HCT116 (cell line): ENCODE measurements around the gene RTF1. TPM values are rescaled to one million over a fixed set of nuclear protein-coding genes. Genes with fewer than 3 reads are reported as not detected.

Experiments
- ATAC-seq: fragments of 200-7000 bp; cut with Tn5 transposase; 2 replicates; pipeline ENCODE4 v1.9.1; 2020; ENCODE audit warnings: mild to moderate bottlenecking, moderate library complexity
- BruUV-seq: library from RNA; stranded (reverse); fragments of 400-500 nt; replicated peaks from 2 replicates; lab custom pipeline; 2021; lab: Mats Ljungman, UMichigan
- CTCF ChIA-PET: fragments of 300-600 bp; sonication (Branson Sonifier 250); formaldehyde crosslinking; loops from one replicate; lab custom pipeline; 2021; ENCODE audit warnings: antibody characterized with exemption; lab: Charles Lee
- POLR2A ChIA-PET: fragments of 300-600, 350-600 bp; sonication (Branson Sonifier 250); formaldehyde crosslinking; loops from one replicate; lab custom pipeline; 2021; ENCODE audit warnings: antibody characterized with exemption; lab: Charles Lee
- RAD21 ChIA-PET, 2 experiments: fragments of 300-600 bp; sonication (Branson Sonifier 250); formaldehyde crosslinking; loops; one replicate each; lab custom pipeline; 2023; ENCODE audit warnings: low total read pairs in 2 of 2; ENCODE audit not compliant: uncharacterized antibody in 2 of 2, unreplicated experiment in 2 of 2, low non-redundant PET in 1 of 2; lab: Charles Lee
- DNase-seq: peaks from one replicate; pipeline ENCODE4 v3.0.0-alpha.2; 2010; ENCODE audit warnings: low read depth, low spot score
- H2AFZ ChIP-seq: fragments of 200-600 bp; shearing (Covaris generic), sonication (generic); 2 replicates; pipeline ENCODE4 v1.6.1; 2017; ENCODE audit warnings: low read depth, mixed run types, mixed read lengths, antibody characterized with exemption, low read length; ENCODE audit not compliant: poor library complexity, severe bottlenecking
- H3K27ac ChIP-seq: 2 replicates; pipeline ENCODE4 v1.5.1; 2012; ENCODE audit warnings: low read depth, low read length
- H3K27me3 ChIP-seq: fragments of 200-600 bp; sonication (generic); 2 replicates; pipeline ENCODE4 v1.6.1; 2016; ENCODE audit warnings: mixed run types, low read length, mixed read lengths; ENCODE audit not compliant: insufficient read depth
- H3K36me3 ChIP-seq, 2 experiments: fragments of 200-500 bp in 1 of 2; fragments of 200-600 bp in 1 of 2; sonication (Bioruptor generic) in 1 of 2; sonication (generic) in 1 of 2; 2 replicates each; pipeline versions ENCODE4 v1.5.1 to v1.6.1; 2014 to 2016; ENCODE audit warnings: low read length in 2 of 2, inconsistent platforms in 1 of 2, mixed read lengths in 1 of 2, mixed run types in 1 of 2; ENCODE audit not compliant: insufficient read depth in 2 of 2, control insufficient read depth in 1 of 2
- H3K4me1 ChIP-seq, 2 experiments: fragments of 200-600 bp in 1 of 2; sonication (generic) in 1 of 2; 2 replicates each; pipeline versions ENCODE4 v1.5.1 to v1.6.1; 2012 to 2017; ENCODE audit warnings: low read length in 2 of 2, inconsistent platforms in 1 of 2, mild to moderate bottlenecking in 1 of 2, mixed read lengths in 1 of 2, mixed run types in 1 of 2, moderate library complexity in 1 of 2; ENCODE audit not compliant: insufficient read depth in 2 of 2, control insufficient read depth in 1 of 2
- H3K4me2 ChIP-seq: fragments of 200-600 bp; sonication (generic); 2 replicates; pipeline ENCODE4 v1.6.1; 2017; ENCODE audit warnings: mixed run types, low read length, mixed read lengths
- H3K4me3 ChIP-seq, 2 experiments: fragments of 200-600 bp in 1 of 2; sonication (generic) in 1 of 2; replicated peaks in 1 of 2; 2 replicates each; pipeline ENCODE4 v1.5.1; 2011 to 2016; ENCODE audit warnings: low read length in 2 of 2, control low read depth in 1 of 2, low read depth in 1 of 2, mild to moderate bottlenecking in 1 of 2, mixed read lengths in 1 of 2, mixed run types in 1 of 2
- H3K79me2 ChIP-seq: fragments of 200-600 bp; sonication (generic); 2 replicates; pipeline ENCODE4 v1.6.1; 2017; ENCODE audit warnings: mild to moderate bottlenecking, mixed run types, low read length, moderate library complexity, mixed read lengths; ENCODE audit not compliant: insufficient read depth
- H3K9ac ChIP-seq: fragments of 200-600 bp; sonication (generic); 2 replicates; pipeline ENCODE4 v1.6.1; 2016; ENCODE audit warnings: low read length, mixed read lengths
- H3K9me2 ChIP-seq: fragments of 200-600 bp; sonication (generic), shearing (Covaris generic); 2 replicates; pipeline ENCODE4 v1.6.1; 2017; ENCODE audit warnings: mixed run types, mild to moderate bottlenecking, moderate library complexity; ENCODE audit not compliant: insufficient read depth
- H3K9me3 ChIP-seq, 2 experiments: fragments of 200-500 bp in 1 of 2; fragments of 200-600 bp in 1 of 2; sonication (Bioruptor generic) in 1 of 2; sonication (generic) in 1 of 2; 2 replicates each; pipeline ENCODE4 v1.6.1; 2014 to 2017; ENCODE audit warnings: low read length in 2 of 2, mixed read lengths in 2 of 2, inconsistent platforms in 1 of 2, low read depth in 1 of 2, mild to moderate bottlenecking in 1 of 2, mixed run types in 1 of 2, moderate library complexity in 1 of 2; ENCODE audit not compliant: control insufficient read depth in 1 of 2, insufficient read depth in 1 of 2
- H4K20me1 ChIP-seq: fragments of 200-600 bp; sonication (generic), shearing (Covaris generic); 2 replicates; pipeline ENCODE4 v1.6.1; 2017; ENCODE audit warnings: mixed run types, mild to moderate bottlenecking, moderate library complexity; ENCODE audit not compliant: insufficient read depth
- CBX3 ChIP-seq: IDR thresholded peaks from 2 replicates; pipeline ENCODE4 v1.6.1; 2012; ENCODE audit warnings: low read depth
- CEBPB ChIP-seq: IDR thresholded peaks from 2 replicates; pipeline ENCODE4 v1.6.1; 2012; ENCODE audit warnings: low read depth
- CTCF ChIP-seq, 3 experiments: fragments of 200-600 bp in 1 of 3; sonication (generic) in 1 of 3; IDR thresholded peaks in 2 of 3; conservative IDR thresholded peaks in 1 of 3; 2 replicates each; pipeline ENCODE4 v1.5.1; 2012 to 2017; ENCODE audit warnings: low read depth in 2 of 3, low read length in 2 of 3, antibody characterized with exemption in 1 of 3, borderline replicate concordance in 1 of 3, control low read depth in 1 of 3, mild to moderate bottlenecking in 1 of 3, mixed read lengths in 1 of 3, mixed run types in 1 of 3, moderate library complexity in 1 of 3; ENCODE audit not compliant: insufficient read depth in 1 of 3
- ELF1 ChIP-seq: IDR thresholded peaks from 2 replicates; pipeline ENCODE4 v1.6.1; 2012; ENCODE audit warnings: low read depth, borderline replicate concordance
- EZH2phosphoT487 ChIP-seq: fragments of 200-600 bp; IDR thresholded peaks from 2 replicates; pipeline ENCODE4 v1.6.1; 2018; ENCODE audit warnings: antibody characterized with exemption, borderline replicate concordance
- FOSL1 ChIP-seq: IDR thresholded peaks from 2 replicates; pipeline ENCODE4 v1.6.1; 2012; ENCODE audit warnings: low read depth
- JUND ChIP-seq: IDR thresholded peaks from 2 replicates; pipeline ENCODE4 v1.6.1; 2012
- POLR2A ChIP-seq: IDR thresholded peaks from 2 replicates; pipeline ENCODE4 v1.7.0; 2011; ENCODE audit warnings: borderline replicate concordance; ENCODE audit not compliant: insufficient read depth, insufficient read length; ENCODE audit errors: extremely low read depth
- POLR2AphosphoS5 ChIP-seq: IDR thresholded peaks from 2 replicates; pipeline ENCODE4 v1.6.1; 2011; ENCODE audit warnings: mild to moderate bottlenecking, low read depth, low read length, moderate library complexity
- RAD21 ChIP-seq: IDR thresholded peaks from 2 replicates; pipeline ENCODE4 v1.6.1; 2012; ENCODE audit warnings: low read depth, mild to moderate bottlenecking
- SIN3A ChIP-seq: IDR thresholded peaks from 2 replicates; pipeline ENCODE4 v1.6.1; 2012; ENCODE audit warnings: low read depth
- SP1 ChIP-seq: IDR thresholded peaks from 2 replicates; pipeline ENCODE4 v1.6.1; 2012; ENCODE audit warnings: low read depth
- ZNF274 ChIP-seq: fragments of 200-500 bp; sonication (Bioruptor generic); IDR thresholded peaks from 2 replicates; pipeline ENCODE4 v1.6.1; 2014; ENCODE audit warnings: mild to moderate bottlenecking, low read depth, low read length, inconsistent platforms
- intact Hi-C: fragments of 100-400 bp; cut with micrococcal nuclease; formaldehyde crosslinking; loops from 2 replicates; pipeline ENCODE4 v1.10.0; 2022
- total RNA-seq: library from RNA; stranded (reverse); gene quantifications from one replicate; pipeline ENCODE4 v1.2.1, GENCODE V29; 2021; ENCODE audit not compliant: unreplicated experiment
- TF ChIP-seq, protein P1 (sequence below): IDR thresholded peaks from 2 replicates; pipeline ENCODE4 v1.6.1; 2012
- TF ChIP-seq, protein P2 (sequence below): IDR thresholded peaks from 2 replicates; pipeline ENCODE4 v1.6.1; 2012
- TF ChIP-seq, protein P3 (sequence below): IDR thresholded peaks from 2 replicates; pipeline ENCODE4 v1.6.1; 2012; ENCODE audit warnings: low read depth

The RTF1 gene
- total RNA-seq, 1 experiment from 2014 or later: 27.5 TPM

- no peaks in the 10 kb centered on the region for H3K9me3 ChIP-seq
- ChIA-PET RAD21 (no interaction called here), CTCF (no interaction called here), POLR2A (no interaction called here)
- H4K20me1 ChIP-seq: no peaks in the 10 kb centered on the region
- H3K27me3 ChIP-seq: no peaks in the 10 kb centered on the region
- peaks cover 2 to 19% of the 10 kb centered on the region in 2 experiments; a peak in 2 of 4 replicates for H3K36me3 ChIP-seq
- peaks cover 44% of the 10 kb centered on the region for H3K79me2 ChIP-seq
- H3K4me1 ChIP-seq: 0 out of 4 replicates have a peak, but pooled peaks cover 0 to 4% of the 10 kb centered on the region in 2 experiments
- DNase-seq: no peak
- intact Hi-C loops: no loop called here
- no peak for ATAC-seq
- TF ChIP-seq SIN3A (no peak), FOSL1 (no peak), POLR2A (no peak), ELF1 (no peak), CEBPB (no peak), CBX3 (no peak), SP1 (no peak)
- TF ChIP-seq, protein P1, sequence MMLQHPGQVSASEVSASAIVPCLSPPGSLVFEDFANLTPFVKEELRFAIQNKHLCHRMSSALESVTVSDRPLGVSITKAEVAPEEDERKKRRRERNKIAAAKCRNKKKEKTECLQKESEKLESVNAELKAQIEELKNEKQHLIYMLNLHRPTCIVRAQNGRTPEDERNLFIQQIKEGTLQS: no peak
- TF ChIP-seq, protein P2, sequence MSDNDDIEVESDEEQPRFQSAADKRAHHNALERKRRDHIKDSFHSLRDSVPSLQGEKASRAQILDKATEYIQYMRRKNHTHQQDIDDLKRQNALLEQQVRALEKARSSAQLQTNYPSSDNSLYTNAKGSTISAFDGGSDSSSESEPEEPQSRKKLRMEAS: no peak
- H2AFZ ChIP-seq: no peak overlapping the region
- H3K4me2 ChIP-seq: no peak overlapping the region
- no peaks in the 10 kb centered on the region for H3K9me2 ChIP-seq
- no peak overlapping the region for H3K27ac ChIP-seq
- no peak overlapping the region for H3K9ac ChIP-seq
- no TSS peak for BruUV-seq
- H3K4me3 ChIP-seq: no peak overlapping the region
Observed at GRCh38 chr15:41437448-41437847, 20.6 kb downstream of the RTF1 start.

DNA sequence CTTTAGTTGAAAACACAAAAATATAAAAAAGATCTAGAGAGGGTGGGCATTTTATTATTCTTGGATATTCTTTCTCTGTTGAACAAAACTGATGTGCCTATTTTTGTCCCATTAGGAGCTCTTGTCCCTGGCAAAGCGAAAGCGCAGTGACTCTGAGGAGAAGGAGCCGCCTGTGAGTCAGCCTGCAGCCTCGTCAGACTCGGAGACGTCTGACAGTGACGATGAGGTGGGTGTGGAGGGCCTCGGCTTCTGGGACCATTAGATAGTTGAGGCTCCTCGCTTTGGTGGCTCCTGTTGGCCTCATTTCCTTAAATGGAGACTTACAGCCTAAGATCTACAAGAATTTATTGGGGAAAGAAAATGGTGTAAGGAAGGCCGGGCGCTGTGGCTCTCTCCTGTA lies 21.3 kb downstream of the RTF1 start:
- Histone ChIP-seq H4K20me1 (no peaks in the 10 kb centered on the region), H3K9ac (no peak overlapping the region), H3K9me2 (no peaks in the 10 kb centered on the region), H3K27me3 (no peaks in the 10 kb centered on the region), H3K4me1 (0 out of 4 replicates have a peak, but pooled peaks cover 0 to 4% of the 10 kb centered on the region in 2 experiments), H3K79me2 (peaks cover 42% of the 10 kb centered on the region), H3K36me3 (peaks cover 2 to 19% of the 10 kb centered on the region in 2 experiments; a peak in 2 of 4 replicates), H3K9me3 (no peaks in the 10 kb centered on the region), H2AFZ (no peak overlapping the region), H3K4me3 (no peak overlapping the region), H3K4me2 (no peak overlapping the region), H3K27ac (no peak overlapping the region)
- no peak for ATAC-seq
- DNase-seq: no peak
- ChIA-PET RAD21 (interaction anchor here in 1 of 2 experiments (0.6 kb wide), 1 partner anchor 534 kb away, joined by 3 read pairs; no protein-coding TSS in a partner anchor), POLR2A (no interaction called here), CTCF (no interaction called here)
- intact Hi-C loops: no loop called here
- no TSS peak for BruUV-seq
- no peak for TF ChIP-seq POLR2AphosphoS5
- TF ChIP-seq, protein P3, sequence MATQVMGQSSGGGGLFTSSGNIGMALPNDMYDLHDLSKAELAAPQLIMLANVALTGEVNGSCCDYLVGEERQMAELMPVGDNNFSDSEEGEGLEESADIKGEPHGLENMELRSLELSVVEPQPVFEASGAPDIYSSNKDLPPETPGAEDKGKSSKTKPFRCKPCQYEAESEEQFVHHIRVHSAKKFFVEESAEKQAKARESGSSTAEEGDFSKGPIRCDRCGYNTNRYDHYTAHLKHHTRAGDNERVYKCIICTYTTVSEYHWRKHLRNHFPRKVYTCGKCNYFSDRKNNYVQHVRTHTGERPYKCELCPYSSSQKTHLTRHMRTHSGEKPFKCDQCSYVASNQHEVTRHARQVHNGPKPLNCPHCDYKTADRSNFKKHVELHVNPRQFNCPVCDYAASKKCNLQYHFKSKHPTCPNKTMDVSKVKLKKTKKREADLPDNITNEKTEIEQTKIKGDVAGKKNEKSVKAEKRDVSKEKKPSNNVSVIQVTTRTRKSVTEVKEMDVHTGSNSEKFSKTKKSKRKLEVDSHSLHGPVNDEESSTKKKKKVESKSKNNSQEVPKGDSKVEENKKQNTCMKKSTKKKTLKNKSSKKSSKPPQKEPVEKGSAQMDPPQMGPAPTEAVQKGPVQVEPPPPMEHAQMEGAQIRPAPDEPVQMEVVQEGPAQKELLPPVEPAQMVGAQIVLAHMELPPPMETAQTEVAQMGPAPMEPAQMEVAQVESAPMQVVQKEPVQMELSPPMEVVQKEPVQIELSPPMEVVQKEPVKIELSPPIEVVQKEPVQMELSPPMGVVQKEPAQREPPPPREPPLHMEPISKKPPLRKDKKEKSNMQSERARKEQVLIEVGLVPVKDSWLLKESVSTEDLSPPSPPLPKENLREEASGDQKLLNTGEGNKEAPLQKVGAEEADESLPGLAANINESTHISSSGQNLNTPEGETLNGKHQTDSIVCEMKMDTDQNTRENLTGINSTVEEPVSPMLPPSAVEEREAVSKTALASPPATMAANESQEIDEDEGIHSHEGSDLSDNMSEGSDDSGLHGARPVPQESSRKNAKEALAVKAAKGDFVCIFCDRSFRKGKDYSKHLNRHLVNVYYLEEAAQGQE: no peak
- no peak for TF ChIP-seq CEBPB
- TF ChIP-seq, protein P2: no peak
- no peak for TF ChIP-seq CTCF (IDR thresholded peaks at IDR 0.05 in 2 of 3, conservative IDR thresholded peaks at IDR 0.05 in 1 of 3; ENCODE audit: borderline replicate concordance in 1 of 3, insufficient read depth in 1 of 3, low read depth in 2 of 3, low read length in 2 of 3)
- no peak for TF ChIP-seq SIN3A
- TF ChIP-seq FOSL1: no peak
- TF ChIP-seq JUND: no peak
- TF ChIP-seq EZH2phosphoT487: no peak
- no peak for TF ChIP-seq ZNF274
- TF ChIP-seq RAD21: no peak
- TF ChIP-seq SP1: no peak
